ENCODE data around the gene XAGE2.

Gene XAGE2

DNA sequence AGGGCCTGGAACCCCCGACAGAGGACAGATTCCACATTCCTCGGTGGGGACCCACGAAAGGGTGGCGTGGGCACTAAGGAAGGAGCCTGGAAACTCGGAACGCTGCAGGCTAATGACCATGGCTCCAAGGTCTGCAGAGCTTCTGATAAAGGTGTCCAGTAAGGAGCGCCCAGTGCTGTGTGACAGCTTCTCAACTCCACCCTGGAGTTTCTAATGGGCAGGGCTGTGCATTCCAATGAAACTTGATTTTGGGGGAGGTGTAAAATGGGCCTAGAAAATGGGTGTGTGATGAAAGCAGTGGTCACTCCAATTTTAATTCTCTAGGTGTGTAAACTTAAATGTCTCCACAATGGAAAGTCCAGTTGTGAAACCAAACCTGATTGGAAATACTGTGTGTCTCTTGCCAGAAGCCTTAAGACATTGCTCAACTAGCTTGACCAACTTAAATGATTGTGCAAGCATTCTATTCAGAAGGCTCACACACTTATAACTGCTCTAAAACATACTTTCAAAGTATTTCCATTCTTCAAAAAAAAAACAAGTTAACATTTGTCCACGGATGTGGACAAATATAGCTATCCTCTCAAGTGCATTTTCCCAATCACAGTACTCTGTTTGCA is 52.1 kb downstream of the XAGE2 start:
- in situ Hi-C loops (cut with HindIII; ENCODE audit: low sequenced_read_pairs) = no loop called here
- TF ChIP-seq, protein P1, sequence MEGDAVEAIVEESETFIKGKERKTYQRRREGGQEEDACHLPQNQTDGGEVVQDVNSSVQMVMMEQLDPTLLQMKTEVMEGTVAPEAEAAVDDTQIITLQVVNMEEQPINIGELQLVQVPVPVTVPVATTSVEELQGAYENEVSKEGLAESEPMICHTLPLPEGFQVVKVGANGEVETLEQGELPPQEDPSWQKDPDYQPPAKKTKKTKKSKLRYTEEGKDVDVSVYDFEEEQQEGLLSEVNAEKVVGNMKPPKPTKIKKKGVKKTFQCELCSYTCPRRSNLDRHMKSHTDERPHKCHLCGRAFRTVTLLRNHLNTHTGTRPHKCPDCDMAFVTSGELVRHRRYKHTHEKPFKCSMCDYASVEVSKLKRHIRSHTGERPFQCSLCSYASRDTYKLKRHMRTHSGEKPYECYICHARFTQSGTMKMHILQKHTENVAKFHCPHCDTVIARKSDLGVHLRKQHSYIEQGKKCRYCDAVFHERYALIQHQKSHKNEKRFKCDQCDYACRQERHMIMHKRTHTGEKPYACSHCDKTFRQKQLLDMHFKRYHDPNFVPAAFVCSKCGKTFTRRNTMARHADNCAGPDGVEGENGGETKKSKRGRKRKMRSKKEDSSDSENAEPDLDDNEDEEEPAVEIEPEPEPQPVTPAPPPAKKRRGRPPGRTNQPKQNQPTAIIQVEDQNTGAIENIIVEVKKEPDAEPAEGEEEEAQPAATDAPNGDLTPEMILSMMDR (IDR thresholded peaks at IDR 0.05; ENCODE audit: low read depth, low read length, missing control alignments) = no peak
- no peak overlapping the region for H3K4me3 ChIP-seq (ENCODE audit: low read depth, low read length)
- no peak for DNase-seq (ENCODE audit: low read depth)

DNA sequence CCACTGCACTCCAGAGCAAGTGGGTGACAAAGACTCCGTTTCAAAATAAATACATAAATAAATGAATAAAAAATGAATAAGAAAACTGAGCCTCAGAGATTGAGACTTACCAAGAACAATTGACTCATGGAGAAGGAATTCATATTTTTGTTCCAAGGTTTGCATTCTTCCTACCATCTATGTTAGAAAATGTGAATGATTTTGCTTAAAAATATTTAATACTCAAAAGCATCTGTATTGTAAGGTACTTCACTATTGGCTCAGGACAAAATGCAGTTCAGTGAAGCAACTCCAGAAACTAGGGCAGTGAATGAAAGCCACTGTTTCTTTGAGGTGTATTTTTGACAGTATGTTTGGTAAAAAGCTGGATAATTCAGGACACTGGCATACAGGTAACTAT is 54.1 kb downstream of the XAGE2 start:
- TF ChIP-seq, protein P1 (IDR thresholded peaks at IDR 0.05; ENCODE audit: low read depth, low read length, missing control alignments) = no peak
- in situ Hi-C loops (cut with HindIII; ENCODE audit: low sequenced_read_pairs) = no loop called here
- H3K4me3 ChIP-seq (ENCODE audit: low read depth, low read length) = no peak overlapping the region
- DNase-seq (ENCODE audit: low read depth) = peak; percentile 49

DNA sequence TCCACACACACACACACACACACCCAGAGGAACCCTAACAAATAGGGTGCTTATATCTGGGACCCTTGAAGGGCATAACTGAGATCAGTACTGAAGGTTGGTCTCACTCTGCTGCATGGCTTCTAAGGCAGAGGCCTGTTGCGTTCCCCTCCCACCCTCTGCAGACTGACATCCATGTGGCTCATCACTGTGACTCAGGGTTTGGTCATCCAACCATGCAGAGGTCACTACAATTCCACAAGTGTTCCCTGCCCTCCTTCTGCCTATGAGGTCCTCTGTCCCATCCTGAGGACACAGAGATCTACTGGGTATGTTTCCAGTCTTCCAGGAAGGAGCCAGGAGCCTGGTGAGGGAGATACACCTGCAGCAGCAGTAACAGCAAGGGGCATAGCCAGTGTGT is 55.8 kb downstream of the XAGE2 start:
- no peak overlapping the region for H3K4me3 ChIP-seq (ENCODE audit: low read depth, low read length)
- TF ChIP-seq, protein P1 (IDR thresholded peaks at IDR 0.05; ENCODE audit: low read depth, low read length, missing control alignments) = no peak
- DNase-seq (ENCODE audit: low read depth) = no peak
- in situ Hi-C loops (cut with HindIII; ENCODE audit: low sequenced_read_pairs) = no loop called here
